Measurements from ENCODE around the gene TBX4.

The TBX4 gene

DNA sequence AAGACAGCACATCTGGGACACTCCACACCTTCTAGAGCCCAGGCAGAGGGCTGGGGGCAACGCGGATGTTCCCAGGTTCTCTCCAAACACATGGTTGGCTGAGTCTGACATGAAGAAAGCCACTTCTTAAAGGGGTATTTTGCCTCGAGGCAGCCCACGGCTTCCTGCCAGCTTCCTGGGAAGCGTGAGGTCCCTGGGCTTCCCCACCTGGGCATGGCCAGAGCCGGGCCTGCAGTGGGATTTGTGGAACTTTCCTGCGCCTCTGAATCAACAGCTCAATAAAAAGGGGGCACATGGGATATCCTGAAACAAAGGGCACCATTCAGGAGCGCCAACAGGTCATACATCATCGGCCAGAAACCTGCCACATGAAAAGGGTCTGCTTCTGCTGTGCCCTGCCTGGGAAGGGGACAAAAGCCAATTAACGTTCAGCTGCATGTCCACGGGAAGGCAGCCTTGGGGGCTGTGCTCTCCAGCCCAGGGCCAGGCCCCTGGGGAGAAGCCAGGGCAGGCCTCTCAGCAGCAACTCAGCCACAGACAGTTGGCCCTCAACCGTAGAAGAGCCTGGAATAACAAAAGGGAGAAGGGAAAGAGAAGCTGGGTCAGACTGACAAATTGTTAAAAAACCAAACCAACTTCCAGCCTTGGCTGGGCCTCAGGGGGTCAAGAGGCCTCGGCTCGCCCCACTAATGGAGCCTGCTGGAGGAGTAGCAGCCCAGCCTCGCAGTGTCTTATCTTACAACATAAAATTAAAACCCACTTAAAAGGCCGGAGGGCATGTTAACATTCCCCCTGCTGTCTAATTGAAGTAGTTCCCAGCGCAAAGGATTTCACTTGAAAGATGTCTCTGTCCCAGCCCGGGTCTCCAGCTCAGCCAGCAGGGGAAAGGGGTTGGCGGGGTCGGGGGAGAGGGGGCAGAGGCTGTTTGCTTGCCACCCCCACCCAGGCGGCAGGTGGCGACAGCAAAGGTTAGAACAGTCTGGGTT lies 34.2 kb downstream of the TBX4 start:
- no peak for TF ChIP-seq ZFX (IDR thresholded peaks at IDR 0.05; ENCODE audit: borderline replicate concordance)
- TF ChIP-seq, protein P1, sequence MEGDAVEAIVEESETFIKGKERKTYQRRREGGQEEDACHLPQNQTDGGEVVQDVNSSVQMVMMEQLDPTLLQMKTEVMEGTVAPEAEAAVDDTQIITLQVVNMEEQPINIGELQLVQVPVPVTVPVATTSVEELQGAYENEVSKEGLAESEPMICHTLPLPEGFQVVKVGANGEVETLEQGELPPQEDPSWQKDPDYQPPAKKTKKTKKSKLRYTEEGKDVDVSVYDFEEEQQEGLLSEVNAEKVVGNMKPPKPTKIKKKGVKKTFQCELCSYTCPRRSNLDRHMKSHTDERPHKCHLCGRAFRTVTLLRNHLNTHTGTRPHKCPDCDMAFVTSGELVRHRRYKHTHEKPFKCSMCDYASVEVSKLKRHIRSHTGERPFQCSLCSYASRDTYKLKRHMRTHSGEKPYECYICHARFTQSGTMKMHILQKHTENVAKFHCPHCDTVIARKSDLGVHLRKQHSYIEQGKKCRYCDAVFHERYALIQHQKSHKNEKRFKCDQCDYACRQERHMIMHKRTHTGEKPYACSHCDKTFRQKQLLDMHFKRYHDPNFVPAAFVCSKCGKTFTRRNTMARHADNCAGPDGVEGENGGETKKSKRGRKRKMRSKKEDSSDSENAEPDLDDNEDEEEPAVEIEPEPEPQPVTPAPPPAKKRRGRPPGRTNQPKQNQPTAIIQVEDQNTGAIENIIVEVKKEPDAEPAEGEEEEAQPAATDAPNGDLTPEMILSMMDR (IDR thresholded peaks at IDR 0.05), result no peak

DNA sequence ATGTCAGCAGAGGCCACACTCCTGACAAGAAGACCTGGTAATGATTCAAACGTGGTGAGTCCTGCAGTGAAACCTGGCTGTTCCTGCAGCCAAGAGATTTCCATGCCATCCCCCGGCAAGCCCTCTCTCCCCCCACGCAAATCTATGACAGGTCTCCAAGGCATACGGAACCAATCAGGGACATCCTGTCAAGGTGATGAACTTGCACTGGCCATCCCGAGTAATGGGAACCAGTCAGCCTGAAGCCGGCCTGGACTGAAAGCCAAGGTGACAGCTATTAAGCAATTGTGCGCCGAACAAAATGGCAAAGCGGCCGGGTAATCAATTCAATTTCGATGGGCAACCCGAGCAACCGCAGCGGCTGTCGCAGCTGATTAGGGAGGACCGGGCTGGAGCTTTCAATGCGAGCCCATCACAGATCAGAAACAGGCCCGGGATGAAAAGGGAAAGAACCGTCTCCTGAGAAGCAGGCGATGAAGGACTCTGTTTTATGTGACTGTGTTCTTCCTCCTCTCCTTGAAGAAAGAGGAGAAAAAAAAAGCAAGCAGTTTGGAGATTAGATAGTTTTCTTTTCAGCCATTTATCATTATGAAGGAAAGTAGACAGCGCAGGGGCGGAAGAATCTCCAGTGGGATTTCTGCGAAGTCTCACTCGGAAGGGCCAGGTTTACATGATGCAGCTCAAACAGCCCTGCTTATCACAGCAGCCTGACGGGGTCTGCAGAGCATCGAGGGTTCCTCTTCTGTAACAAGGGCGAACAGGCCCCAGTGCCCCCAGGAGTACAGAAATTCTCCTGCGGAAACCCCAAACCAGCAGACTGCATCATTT lies 35.2 kb downstream of the TBX4 start:
- no peak overlapping the region for H3K27ac ChIP-seq
- no peak for TF ChIP-seq ZFX (IDR thresholded peaks at IDR 0.05; ENCODE audit: borderline replicate concordance)
- TF ChIP-seq, protein P1 (IDR thresholded peaks at IDR 0.05), result no peak

More for the DNA sequence above, 34.2 kb downstream of the TBX4 start:
- no peak overlapping the region for H3K27ac ChIP-seq

- H3K27ac ChIP-seq, result no peak overlapping the region
- TF ChIP-seq ZFX (IDR thresholded peaks at IDR 0.05; ENCODE audit: borderline replicate concordance), result no peak
- TF ChIP-seq, protein P1 (IDR thresholded peaks at IDR 0.05), result no peak
Observed at GRCh38 chr17:61487989-61488595, 35.9 kb downstream of the TBX4 start.

GRCh38 chr17:61488878-61489718 lies 36.9 kb downstream of the TBX4 start:
- no peak overlapping the region for H3K27ac ChIP-seq
- TF ChIP-seq, protein P1 (IDR thresholded peaks at IDR 0.05), result no peak
- TF ChIP-seq ZFX (IDR thresholded peaks at IDR 0.05; ENCODE audit: borderline replicate concordance), result no peak

DNA sequence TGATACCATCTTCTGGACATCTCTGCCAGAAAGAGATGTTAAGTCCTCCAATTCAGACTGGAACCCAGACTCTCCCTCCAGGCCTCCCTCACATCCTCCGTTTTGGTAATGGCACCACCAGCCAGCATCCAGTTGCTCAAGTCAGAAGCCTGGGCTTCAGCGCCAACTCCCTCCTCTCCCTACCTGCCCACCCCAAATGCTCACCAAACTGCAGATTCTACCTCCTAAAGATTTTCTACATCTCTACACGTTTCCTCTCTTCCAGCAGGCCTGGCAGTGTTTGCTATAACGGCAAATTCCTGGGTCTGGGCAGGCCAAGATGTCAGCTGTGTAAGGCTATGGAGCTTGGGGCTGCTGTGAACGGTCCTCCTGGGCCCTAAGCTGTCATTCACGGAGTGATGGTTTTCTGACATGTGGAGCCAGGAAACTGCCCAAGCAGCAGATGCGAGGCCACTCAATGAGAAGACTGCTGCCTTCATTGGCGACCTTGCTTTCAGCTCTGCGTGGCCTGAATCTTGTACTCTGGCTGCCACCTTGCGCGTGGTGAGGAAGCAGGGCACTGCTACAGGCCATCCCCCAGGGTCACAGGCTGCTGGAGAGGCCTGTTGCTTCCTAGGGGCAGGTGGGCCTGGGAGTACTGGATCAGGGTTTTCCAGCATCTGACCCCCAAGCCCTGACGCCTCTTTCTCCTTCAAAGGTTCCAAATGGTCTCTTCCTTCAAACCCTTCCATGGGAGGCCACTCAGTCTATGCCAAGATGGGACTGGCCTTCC lies 37.7 kb downstream of the TBX4 start:
- H3K27ac ChIP-seq, result no peak overlapping the region
- TF ChIP-seq, protein P1 (IDR thresholded peaks at IDR 0.05), result no peak
- TF ChIP-seq ZFX (IDR thresholded peaks at IDR 0.05; ENCODE audit: borderline replicate concordance), result no peak

- H3K27ac ChIP-seq, result no peak overlapping the region
- TF ChIP-seq, protein P1 (IDR thresholded peaks at IDR 0.05), result no peak
- TF ChIP-seq ZFX (IDR thresholded peaks at IDR 0.05; ENCODE audit: borderline replicate concordance), result no peak
Observed at GRCh38 chr17:61490540-61490975, 38.3 kb downstream of the TBX4 start.

All from 22Rv1 (cell line).